Activated CD4-positive, alpha-beta T cell treated with anti-CD3 and anti-CD28 coated beads, Interleukin-2, amount 50 U/mL, for 24 hours (primary cell): ENCODE measurements around the gene CCL5.

Experiments
- DNase-seq, 2 donors: peaks; one replicate each; pipeline ENCODE4 v3.0.0-alpha.2; 2020; ENCODE audit warnings: low read depth in 1 of 2, low spot score in 1 of 2

Gene CCL5

DNA sequence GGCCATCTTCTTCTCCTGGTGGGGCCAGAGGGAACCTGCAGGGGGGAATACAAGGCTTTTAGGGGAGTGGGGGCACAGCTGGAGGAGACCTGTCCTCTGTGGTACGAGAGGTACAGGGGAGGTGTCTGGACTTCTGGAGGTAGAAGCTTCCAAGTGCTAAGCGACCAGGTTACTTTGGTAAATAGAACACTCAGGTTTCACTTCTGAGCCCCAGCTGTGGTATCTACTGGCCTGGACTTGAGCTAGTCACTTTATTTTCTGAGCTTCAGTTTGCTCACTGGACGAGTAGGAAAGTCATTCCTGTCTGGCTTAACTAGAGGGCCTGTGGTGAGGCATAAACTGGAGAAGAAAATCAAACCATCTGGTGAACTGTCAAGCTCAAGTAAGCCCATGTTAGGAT lies 11.4 kb downstream of the CCL5 start, which contains the start of gene HEATR9:
Gene HEATR9, minus strand, starts transcription at position 155 of the 400 bp plus-strand sequence. Its CDS starts 149 bp downstream, at position 6.
- DNase-seq, result no peak

DNA sequence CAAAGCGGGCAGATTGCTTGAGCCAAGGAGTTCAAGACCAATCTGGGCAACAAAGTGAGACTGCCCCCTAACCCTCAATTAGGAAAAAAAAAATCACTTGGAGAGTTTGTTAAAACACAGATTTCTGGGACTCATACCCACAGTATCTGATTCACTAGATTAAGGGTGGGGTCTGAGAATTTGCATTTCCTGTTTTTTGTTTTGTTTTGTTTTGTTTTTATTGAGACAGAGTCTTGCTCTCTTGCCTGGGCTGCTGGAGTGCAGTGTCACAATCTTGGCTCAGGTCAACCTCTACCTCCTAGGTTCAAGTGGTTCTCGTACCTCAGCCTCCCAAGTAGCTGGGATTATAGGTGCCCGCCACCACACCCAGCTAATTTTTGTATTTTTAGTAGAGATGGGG lies 12.6 kb downstream of the CCL5 start:
- DNase-seq, result no peak

GRCh38 chr17:35866341-35866950 lies 13.7 kb downstream of the CCL5 start:
- no peak for DNase-seq

DNA sequence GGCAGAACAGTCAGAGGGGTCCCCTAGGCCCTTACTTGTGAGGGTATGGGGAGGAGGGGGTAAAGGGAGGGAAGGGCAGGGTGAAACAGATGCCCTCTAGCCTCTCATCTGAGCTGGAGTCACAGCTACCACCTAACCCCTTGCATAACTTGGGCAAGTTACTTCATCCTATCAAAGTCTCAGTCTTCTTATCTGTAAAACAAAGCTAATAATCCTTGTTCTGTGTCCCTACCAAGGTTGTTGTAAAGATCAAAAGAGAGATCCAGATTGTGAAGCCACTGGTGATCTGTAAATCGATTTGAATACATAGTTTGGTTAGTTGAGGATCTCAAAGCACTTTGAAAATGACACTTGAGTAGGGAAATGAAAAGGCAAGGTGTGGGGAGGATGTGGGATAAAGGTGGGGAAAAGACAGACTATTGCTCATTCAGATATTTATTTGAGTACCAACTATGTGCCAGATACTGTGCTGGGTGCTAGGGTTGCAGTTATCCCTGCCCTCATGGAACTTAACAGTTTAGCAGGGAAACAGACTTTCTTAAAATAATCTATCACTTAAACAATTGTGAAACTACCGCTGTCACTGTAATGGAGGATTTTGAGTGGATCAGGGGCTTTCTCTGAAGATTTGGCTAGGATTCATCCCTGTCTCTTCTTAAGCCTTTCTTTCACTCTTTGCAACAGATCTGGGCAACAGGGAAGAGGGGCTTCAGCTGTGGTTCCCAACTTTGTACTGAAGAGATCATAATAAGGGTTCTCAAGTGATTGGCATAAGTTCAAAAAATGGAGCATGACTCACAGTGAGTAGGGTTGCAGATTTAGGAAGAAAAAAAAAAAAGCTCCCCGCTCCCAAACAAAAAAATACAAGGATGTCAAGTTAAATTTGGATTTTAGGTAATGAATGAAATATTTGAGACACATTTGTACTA lies 14.5 kb downstream of the CCL5 start:
- DNase-seq, result no peak

DNA sequence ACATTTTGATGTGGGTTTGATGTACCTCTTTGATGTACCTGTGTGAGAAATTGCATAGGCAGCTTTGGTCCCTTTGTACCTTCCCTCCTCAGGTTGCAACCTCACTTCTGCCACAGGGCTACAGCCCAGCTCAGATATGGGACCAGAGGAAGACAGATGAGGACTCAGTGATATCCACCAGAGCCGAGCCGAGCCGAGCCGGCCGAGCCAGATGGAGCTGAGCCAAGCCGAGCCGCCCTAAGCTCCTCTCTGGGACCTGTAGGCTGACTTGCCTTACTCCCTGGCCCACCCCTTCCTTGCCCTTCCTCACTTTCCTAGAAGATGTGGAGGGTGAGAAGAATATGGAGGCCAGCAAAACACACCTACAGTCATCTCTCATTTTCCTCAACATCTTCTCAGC lies 15.3 kb downstream of the CCL5 start:
- no peak for DNase-seq

- no peak for DNase-seq
Measured at GRCh38 chr17:35856603-35857002, 23.6 kb downstream of the CCL5 start.

DNA sequence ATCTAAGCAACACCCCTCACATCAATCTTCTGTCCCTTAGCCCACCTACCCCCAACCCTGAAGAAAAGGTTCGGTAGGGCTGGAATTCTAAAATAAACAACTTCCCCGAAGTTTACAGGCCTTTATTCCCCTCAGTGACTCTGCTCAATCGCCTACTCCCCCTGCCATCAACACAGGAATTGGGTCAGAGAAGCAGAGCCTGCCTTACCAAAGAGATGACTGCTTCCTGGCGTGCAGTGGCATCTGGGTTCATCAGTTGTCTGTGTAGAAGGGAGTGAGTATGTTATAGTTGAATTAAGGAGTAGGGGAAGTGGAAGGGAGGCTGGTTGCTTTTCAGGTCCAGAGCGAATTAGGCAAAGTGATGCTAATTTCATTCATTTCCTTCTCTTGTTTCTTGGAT lies 24.2 kb downstream of the CCL5 start:
- DNase-seq, result no peak

DNA sequence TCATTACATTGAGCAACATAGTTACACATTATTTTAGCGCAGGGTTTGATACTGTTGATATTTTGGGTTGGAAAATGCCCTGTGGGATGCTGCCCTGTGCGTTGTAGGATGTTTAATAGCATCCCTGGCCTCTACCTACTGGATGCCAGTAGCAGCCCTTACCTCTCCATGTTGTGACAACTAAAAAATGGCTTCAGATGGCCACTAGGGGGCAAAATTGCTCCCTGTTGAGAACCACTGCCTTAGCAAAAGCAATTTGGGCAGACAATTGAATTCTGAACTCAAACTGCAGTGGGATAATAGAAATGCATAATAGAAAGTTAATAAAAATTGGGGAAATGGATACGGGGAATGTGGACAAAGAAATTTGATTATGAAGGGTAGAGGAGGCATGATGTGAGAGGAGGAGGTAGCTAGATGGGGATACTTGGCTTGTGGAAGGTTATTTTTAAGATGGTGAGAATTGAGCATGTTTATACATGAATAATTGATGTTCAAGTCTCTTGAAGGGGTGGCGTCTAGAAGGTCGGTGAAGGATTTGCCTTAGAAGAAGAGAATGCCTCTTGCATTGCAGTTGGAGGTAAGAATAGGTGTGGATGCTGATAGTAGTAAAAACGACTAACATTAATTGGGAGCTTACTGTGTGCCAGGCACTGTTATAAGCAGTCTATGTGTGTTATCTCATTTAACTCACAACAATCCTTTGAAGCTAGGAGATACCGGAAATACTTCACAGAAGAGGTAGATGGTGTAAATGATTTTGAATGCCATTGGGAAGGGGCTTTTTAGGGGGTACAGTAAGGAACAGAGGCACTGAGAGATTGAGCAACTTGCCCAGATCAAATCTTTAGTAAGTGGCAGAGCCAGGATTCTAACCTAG lies 30.5 kb downstream of the CCL5 start:
- DNase-seq, result peak; percentile 6 to 46

DNA sequence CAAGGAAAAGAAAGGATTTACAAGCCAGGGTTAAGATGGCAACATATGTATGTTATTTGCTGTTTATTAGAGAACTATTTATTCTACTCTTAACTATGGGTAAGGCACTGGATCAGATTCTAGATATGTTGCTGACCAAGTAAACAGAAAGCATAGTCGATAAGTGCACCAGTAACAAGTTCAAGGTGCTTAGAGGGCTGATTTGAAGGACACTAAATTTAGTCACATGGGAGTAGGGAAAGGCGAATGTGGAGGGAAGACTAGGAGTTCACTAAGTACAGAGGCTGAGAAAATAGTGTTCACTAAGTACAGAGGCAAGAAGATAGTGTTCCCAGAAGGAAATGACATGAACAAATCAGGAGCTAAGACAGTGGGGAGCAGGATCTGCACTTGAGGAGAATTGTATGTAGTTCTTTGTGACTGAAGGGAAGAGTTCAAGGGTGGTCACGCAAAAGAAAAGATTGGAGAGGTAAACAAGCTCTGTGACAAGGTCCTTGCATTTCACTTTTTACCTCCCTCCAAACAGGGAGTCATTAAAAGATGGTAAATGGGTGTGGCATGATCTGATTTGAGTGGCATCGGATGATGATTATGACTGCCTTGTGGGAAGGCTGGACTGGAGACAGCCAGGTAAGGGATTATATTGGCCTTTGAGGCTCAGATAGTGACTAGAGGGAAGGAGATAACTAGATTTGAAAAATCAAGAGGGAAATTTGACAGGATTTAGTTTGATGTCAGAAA lies 32.4 kb downstream of the CCL5 start:
- DNase-seq, result no peak

DNA sequence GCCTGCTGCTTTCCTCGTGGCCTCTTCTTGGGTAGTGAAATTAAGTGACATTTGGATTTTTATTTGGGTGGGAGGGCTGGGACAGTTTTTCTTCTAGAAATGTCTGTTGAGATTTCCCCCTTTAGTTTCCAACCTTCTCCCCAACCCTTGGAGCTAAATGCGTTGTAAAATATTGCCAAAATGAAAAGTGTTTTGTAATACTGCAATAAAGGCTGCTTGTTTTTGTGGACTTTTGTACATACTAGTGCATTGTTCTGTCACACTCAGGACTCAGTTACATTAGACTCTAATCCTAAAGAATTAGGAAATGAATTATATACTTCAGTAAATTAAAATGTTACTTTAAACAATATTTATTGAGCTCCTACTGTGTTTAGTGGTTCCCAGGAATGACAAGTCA lies 33.2 kb downstream of the CCL5 start:
- no peak for DNase-seq

DNA sequence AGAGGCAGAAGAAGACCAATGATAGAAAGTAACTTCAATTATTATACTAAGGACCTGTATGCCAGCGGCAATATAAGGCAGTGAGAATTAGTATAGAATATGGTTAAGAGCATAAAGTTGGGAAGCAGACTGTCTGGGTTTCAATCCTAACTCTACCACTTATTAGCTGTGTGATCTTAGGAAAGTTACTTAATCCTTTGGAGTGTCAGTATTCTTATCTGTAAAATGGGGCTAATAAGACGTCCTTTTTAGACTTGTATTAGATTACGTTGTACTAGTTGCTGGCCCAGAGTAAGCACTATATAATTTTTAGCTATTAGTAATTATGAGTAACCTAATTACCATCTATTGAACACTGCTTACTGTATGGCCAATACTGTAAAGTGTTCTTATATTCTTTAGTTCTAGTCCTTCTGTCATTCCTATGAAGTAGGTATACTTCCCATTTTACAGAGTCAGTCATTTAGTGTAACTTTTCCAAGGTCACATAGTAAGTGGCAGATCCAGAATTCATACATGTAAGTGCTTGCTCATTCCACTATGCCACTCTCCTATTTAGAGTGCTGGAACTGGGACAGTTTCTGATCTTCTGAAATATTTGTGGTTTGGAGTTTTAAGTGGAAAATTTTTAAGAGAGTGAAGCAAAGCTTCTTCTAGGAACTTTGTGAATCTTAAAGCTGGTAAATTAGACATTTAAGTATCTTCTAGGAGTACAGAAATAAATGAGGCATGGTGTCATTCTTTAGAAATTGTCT lies 33.9 kb downstream of the CCL5 start:
- no peak for DNase-seq

DNA sequence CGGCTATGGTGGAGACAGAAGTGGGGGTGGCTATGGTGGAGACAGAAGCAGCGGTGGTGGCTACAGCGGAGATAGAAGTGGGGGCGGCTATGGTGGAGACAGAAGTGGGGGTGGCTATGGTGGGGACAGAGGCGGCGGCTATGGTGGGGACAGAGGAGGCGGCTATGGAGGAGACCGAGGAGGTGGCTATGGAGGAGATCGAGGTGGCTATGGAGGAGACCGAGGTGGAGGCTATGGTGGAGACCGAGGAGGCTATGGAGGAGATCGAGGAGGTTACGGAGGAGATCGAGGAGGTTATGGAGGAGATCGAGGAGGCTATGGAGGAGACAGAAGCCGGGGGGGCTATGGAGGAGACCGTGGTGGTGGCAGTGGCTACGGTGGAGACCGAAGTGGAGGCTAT lies 35.6 kb downstream of the CCL5 start:
- no peak for DNase-seq

DNA sequence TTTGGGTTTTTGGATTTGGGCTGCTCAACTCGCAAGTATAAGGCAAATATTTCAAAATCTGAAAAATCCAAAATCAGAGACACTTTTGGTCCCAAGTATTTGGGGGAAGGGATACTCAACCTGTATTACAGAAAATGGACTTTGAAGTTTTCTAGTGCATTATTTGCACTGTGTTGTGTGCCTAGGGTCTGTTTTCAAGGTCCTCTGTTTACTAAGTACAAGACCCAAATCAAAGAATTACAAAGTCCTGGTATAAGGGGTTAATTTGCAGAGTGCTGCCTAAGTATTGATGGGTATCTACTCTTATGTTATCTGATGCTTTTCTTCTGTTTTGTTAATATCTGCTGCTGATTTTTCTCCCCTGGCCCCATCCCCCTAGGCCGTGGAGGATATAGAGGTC lies 36.5 kb downstream of the CCL5 start:
- DNase-seq, result no peak

- DNase-seq, result no peak
Measured at GRCh38 chr17:35842239-35842638, 37.9 kb downstream of the CCL5 start.

- DNase-seq, result no peak
Measured at GRCh38 chr17:35841505-35841904, 38.7 kb downstream of the CCL5 start.

GRCh38 chr17:35841101-35841500 lies 39.1 kb downstream of the CCL5 start:
- DNase-seq, result no peak

- DNase-seq, result no peak
Measured at GRCh38 chr17:35825206-35825605, 55.0 kb downstream of the CCL5 start.
